NB4 (cell line): ENCODE measurements around the gene CABCOCO1.
A peak's percentile ranks its signal among the peaks of the same experiment; 100 is the strongest.

Experiments
- DNase-seq: peaks from one replicate; pipeline ENCODE4 v3.0.0; 2010; ENCODE audit warnings: low read depth
- H3K4me3 ChIP-seq: one replicate; pipeline ENCODE4 v1.5.1; 2011; ENCODE audit warnings: mild to moderate bottlenecking, low read depth, low read length, moderate library complexity
- MAX ChIP-seq: IDR thresholded peaks from 2 replicates; pipeline ENCODE4 v1.6.1; 2011; ENCODE audit warnings: low read depth, low read length
- MYC ChIP-seq: IDR thresholded peaks from 2 replicates; pipeline ENCODE4 v1.6.1; 2011; ENCODE audit warnings: low read depth, low read length
- POLR2A ChIP-seq: IDR thresholded peaks from 2 replicates; pipeline ENCODE4 v1.6.1; 2011; ENCODE audit warnings: mild to moderate bottlenecking; ENCODE audit not compliant: insufficient read length; ENCODE audit errors: extremely low read depth
- TF ChIP-seq, protein P1 (sequence below): IDR thresholded peaks from one replicate; pipeline ENCODE4 v1.5.1; 2012; ENCODE audit warnings: low read depth, low read length

The CABCOCO1 gene

DNA sequence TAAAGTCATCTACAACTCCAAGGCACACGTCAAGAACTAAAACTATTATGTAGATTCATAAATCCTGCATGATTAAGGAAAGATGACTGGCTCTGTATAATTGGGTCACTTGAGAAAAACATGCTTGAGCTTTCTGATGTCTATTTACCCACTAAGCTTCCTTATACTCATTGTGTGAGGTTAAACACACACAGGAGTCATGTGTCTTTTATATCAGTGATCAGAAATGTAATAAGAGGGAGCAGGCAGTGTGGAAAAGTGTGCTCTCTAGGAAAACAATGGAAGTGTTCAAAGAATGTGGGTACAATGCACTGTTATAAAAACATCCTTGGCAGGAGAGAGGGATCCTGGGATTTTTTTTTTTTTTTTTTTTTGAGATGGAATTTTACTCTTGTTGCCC is 130.2 kb downstream of the CABCOCO1 start:
- no peak for DNase-seq
- TF ChIP-seq MYC = no peak

GRCh38 chr10:61793760-61794703 is 131.3 kb downstream of the CABCOCO1 start:
- TF ChIP-seq, protein P1, sequence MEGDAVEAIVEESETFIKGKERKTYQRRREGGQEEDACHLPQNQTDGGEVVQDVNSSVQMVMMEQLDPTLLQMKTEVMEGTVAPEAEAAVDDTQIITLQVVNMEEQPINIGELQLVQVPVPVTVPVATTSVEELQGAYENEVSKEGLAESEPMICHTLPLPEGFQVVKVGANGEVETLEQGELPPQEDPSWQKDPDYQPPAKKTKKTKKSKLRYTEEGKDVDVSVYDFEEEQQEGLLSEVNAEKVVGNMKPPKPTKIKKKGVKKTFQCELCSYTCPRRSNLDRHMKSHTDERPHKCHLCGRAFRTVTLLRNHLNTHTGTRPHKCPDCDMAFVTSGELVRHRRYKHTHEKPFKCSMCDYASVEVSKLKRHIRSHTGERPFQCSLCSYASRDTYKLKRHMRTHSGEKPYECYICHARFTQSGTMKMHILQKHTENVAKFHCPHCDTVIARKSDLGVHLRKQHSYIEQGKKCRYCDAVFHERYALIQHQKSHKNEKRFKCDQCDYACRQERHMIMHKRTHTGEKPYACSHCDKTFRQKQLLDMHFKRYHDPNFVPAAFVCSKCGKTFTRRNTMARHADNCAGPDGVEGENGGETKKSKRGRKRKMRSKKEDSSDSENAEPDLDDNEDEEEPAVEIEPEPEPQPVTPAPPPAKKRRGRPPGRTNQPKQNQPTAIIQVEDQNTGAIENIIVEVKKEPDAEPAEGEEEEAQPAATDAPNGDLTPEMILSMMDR = no peak
- TF ChIP-seq MYC (no peak), MAX (no peak), POLR2A (no peak)
- no peak overlapping the region for H3K4me3 ChIP-seq
- no peak for DNase-seq

More for the DNA sequence above, 130.2 kb downstream of the CABCOCO1 start:
- no peak overlapping the region for H3K4me3 ChIP-seq

- TF ChIP-seq, protein P1 = no peak
- TF ChIP-seq POLR2A (no peak), MAX (no peak)
- no peak overlapping the region for H3K4me3 ChIP-seq
- DNase-seq = no peak
These were observed 132.4 kb downstream of the CABCOCO1 start for GRCh38 chr10:61795147-61795546.

DNA sequence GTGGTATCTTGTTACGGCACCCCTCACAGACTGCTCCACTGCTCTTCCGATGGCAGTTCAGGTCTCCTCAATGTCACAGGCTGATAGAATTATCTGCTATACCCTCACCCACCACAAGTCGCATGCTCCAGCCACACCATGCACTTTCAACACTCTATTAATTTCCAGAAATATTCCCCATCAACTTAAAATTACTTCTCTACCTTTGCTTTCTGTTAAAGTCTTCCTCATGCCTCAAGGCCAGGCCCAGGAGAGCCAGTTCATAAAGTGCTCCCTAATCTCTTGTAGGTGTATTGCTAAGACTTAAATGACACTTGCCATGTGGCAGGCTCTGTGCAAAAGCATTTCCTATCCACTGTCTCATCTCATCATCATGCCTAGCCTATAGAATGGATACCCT is 132.8 kb downstream of the CABCOCO1 start:
- no peak overlapping the region for H3K4me3 ChIP-seq
- TF ChIP-seq MYC (no peak), POLR2A (no peak), MAX (no peak)
- TF ChIP-seq, protein P1 = no peak
- DNase-seq = peak; percentile 14

DNA sequence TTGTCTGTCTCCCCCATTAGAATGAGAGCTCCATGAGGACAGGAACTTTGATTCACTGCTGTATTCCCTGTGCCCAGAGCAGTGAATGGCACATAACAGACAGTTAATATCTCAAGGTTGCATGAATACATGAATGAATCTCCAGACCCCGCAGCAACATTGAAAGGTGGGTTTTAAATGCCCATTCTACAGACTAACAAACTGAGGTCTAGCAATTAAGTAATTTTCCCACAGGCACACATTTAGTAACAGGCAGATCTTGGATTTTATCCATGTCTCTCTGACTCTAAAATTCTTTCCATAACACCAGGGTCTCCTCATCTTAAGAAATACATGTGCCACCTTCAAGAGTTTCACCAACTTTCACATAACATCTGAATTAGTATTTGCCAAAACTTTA is 134.1 kb downstream of the CABCOCO1 start:
- TF ChIP-seq POLR2A = no peak
- TF ChIP-seq, protein P1 = no peak
- TF ChIP-seq MAX = no peak
- TF ChIP-seq MYC = no peak
- no peak for DNase-seq
- H3K4me3 ChIP-seq = no peak overlapping the region

DNA sequence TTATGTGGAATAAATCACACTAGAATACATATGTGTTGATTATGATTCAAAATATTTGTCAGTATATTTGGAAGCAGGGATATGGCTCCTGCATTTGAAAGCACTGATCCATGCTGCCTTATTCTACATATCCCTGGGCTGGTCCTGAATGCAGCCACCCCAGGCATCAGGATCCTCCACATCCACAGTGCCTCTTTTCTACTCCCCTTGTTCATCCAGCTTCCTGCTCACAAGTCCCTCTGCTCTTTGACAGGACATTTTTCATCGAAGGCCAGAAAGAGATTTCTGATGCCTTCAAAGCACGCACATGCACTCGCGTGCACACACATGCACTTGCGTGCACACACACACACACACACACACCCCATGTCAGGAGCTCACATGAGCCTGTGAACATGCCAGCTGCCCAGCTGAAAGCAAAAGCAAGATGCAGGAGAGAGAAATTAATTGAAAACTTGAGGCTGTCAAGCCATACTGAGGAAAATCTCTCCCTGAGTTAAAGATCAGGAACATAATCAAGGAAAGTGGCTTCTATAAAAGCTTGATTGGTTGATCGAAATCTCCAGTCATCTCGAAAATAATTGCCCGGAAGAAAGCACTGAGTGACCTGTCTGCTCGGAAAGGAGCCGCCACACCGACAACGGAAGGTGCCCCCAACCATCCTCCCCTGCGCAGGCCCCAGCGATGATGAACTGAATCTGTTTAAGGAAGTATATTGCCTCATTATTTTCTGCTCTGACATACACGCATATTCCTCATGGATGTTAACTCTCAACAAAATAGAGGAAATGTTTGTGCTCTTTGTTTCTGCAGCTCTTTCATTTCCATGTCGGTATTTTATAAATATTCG is 134.8 kb downstream of the CABCOCO1 start:
- TF ChIP-seq MYC (no peak), MAX (no peak), POLR2A (no peak)
- TF ChIP-seq, protein P1 = no peak
- no peak for DNase-seq
- H3K4me3 ChIP-seq = no peak overlapping the region
